HG03354 (cell line): ENCODE measurements around the gene DNMT3B.
"Not testable (repeated sequence)": the region's sequence is repeated elsewhere in the genome, so short reads cannot be mapped to it uniquely, and the experiment has no call there.

Experiments
- ATAC-seq: cut with Tn5 transposase; IDR thresholded peaks from one replicate; pipeline ENCODE4 v1.9.1; 2021; ENCODE audit warnings: mild to moderate bottlenecking; ENCODE audit not compliant: unreplicated experiment, poor library complexity, severe bottlenecking

Gene DNMT3B

GRCh38 chr20:32761417-32761830 is 761 bp upstream of the DNMT3B start:
- no peak for ATAC-seq

GRCh38 chr20:32762754-32763201 is 593 bp downstream of the DNMT3B start:
- peak; percentile 19 for ATAC-seq

GRCh38 chr20:32763202-32764004 is 1.2 kb downstream of the DNMT3B start:
- no peak for ATAC-seq

- ATAC-seq: no peak
Measured at GRCh38 chr20:32764005-32764960, 2.1 kb downstream of the DNMT3B start.

GRCh38 chr20:32765230-32765875 is 3.2 kb downstream of the DNMT3B start:
- not testable (repeated sequence) for ATAC-seq

GRCh38 chr20:32767418-32768198 is 5.4 kb downstream of the DNMT3B start:
- ATAC-seq: no peak

GRCh38 chr20:32772046-32772445 is 9.9 kb downstream of the DNMT3B start:
- no peak for ATAC-seq

- ATAC-seq: no peak
Measured at GRCh38 chr20:32773223-32773622, 11.0 kb downstream of the DNMT3B start.

GRCh38 chr20:32773855-32774254 is 11.7 kb downstream of the DNMT3B start:
- no peak for ATAC-seq

- ATAC-seq: no peak
Measured at GRCh38 chr20:32775336-32775991, 13.3 kb downstream of the DNMT3B start.

GRCh38 chr20:32777177-32777956 is 15.2 kb downstream of the DNMT3B start:
- no peak for ATAC-seq

GRCh38 chr20:32779500-32780211 is 17.5 kb downstream of the DNMT3B start:
- ATAC-seq: no peak

- no peak for ATAC-seq
Measured at GRCh38 chr20:32780278-32780677, 18.1 kb downstream of the DNMT3B start.

GRCh38 chr20:32780749-32781655 is 18.8 kb downstream of the DNMT3B start:
- no peak for ATAC-seq

- no peak for ATAC-seq
Measured at GRCh38 chr20:32784369-32785080, 22.3 kb downstream of the DNMT3B start.
